NAMALWA (cell line): ENCODE data around the gene OLFM1.

ENCODE experiments used
- DNase-seq: peaks from one replicate; pipeline ENCODE4 v3.0.0-alpha.2; 2015; ENCODE audit warnings: low spot score

The OLFM1 gene

GRCh38 chr9:135087489-135087792 is at the start of gene OLFM1:
TSS of gene OLFM1 (plus strand) at chr9:135087668. CDS start at chr9:135087990, 322 bp downstream.
- DNase-seq = no peak

DNA sequence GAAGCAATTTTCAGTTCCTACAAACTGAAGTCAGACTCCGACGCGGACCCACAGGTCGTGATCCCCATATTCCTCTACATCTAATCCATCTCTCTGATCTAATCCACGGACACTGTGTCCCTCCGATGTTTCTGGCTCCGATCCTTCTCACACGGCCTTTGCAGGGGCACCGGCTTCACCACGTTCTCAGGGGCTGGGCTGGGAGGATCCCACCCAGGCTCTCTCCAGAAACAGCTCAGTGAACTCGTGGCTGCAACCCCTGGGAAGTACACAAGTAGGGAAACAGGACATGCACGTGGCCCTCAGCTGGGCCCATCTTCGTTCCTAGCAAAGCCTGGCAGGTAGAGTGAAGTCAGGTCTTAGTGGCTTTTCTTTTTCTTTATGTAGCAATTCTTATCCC is 49.1 kb upstream of the OLFM1 start:
- DNase-seq = no peak

- no peak for DNase-seq
Measured at GRCh38 chr9:135038826-135039225, 48.6 kb upstream of the OLFM1 start.

DNA sequence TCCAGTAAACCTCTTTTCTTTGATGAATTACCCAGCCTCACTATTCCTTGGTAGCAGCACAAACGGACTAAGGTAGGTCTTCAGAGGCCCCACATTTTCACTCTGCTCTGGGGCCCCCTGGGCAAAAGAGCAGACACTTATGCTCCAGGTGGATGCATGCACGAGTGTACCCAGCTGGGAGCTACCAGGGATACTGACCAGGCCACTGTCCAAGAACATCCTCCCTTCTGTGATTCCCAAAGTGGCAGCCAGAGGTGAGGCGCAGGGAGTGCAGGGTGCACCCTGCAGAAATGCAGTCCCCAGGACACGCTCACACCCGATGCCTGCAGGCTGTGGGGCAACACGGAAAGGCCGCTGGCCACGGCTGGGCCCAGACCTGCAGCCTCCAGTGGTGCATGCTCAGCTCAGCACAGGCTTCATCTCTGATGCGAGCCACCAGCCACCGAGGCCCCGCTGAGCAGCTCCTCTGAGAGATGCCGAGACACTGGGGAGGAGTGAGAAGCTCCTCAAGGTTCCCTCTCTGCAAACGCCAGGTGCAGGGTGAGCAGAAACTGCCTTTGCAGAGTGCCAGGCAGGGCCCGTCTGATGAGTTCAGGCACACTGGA is 48.1 kb upstream of the OLFM1 start:
- no peak for DNase-seq

GRCh38 chr9:135039916-135040645 is 47.4 kb upstream of the OLFM1 start:
- DNase-seq = no peak

DNA sequence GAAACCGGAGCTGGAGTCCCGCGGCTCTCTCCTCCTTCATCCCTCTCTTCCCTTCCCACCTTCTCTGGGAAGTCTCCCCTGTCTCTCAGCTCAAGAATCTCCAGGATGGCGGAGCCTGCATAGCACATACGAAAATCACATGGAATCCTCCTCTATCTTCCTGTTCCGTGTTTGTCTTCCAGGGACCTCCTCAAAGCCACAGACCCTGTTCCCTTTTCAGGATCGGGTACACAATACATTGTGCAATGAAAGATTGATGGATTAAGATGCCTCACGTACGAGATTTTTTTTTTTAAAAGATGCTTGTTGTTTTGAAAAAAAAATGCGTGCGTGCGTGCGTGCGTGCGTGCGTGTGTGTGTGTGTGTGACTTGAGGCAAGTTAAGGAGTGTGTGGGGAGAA is 46.6 kb upstream of the OLFM1 start:
- DNase-seq = no peak

DNA sequence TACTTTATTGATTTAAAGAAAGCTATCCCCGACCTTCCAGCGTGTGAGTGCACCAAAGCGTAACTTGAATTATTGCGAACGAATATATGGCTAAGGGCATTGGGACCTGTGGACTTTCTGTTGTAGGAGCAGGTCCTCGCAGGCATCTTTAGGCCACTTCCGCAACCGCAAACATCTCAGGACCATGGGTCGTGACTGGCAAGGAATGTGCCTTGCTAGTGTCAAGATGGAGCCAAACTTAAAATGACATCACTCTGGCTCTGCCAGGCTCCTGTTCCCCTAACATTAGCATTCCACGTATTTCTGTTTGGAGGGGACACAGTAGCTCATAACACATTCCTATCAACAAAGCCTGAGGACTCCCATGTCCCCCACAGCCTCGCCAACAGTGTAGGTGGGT is 44.1 kb upstream of the OLFM1 start:
- DNase-seq = no peak

GRCh38 chr9:135045264-135045927 is 42.1 kb upstream of the OLFM1 start:
- DNase-seq = no peak

- DNase-seq = no peak
Measured at GRCh38 chr9:135045928-135046738, 41.3 kb upstream of the OLFM1 start.

DNA sequence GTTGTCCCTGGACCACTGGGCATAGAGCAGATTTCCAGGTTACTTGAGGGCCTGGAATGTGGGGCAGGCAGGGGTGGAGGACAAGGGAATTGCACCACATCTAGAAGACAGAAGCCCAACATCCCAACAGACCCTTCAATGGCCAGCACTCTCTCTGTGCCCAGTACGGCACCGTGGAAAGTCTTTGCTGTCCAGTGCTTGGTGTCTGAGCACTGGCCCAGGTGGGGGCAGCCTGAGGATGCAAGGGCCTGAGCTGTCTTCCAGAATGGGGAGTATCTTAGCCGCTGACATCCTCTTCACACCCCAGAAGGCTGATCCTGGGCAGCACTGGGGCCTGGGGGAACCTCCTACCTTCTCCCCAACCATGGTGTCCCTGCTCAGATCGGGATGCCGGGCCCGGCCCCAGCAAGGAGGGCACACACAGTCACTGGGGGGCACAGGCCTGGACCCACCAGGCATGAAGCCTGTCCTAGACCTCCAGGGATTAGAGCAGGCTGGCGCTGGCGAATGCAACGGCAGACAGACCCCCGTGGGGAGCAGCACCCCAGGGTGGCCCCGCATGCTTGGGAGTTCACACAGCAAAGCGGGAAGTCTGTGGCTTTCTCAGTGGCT is 40.6 kb upstream of the OLFM1 start:
- DNase-seq = no peak

- DNase-seq = no peak
Measured at GRCh38 chr9:135047521-135047920, 39.9 kb upstream of the OLFM1 start.

GRCh38 chr9:135048046-135048757 is 39.3 kb upstream of the OLFM1 start:
- no peak for DNase-seq

- no peak for DNase-seq
Measured at GRCh38 chr9:135048758-135049444, 38.6 kb upstream of the OLFM1 start.

GRCh38 chr9:135049460-135049859 is 38.0 kb upstream of the OLFM1 start:
- no peak for DNase-seq

- DNase-seq = no peak
Measured at GRCh38 chr9:135050072-135050990, 37.1 kb upstream of the OLFM1 start.

DNA sequence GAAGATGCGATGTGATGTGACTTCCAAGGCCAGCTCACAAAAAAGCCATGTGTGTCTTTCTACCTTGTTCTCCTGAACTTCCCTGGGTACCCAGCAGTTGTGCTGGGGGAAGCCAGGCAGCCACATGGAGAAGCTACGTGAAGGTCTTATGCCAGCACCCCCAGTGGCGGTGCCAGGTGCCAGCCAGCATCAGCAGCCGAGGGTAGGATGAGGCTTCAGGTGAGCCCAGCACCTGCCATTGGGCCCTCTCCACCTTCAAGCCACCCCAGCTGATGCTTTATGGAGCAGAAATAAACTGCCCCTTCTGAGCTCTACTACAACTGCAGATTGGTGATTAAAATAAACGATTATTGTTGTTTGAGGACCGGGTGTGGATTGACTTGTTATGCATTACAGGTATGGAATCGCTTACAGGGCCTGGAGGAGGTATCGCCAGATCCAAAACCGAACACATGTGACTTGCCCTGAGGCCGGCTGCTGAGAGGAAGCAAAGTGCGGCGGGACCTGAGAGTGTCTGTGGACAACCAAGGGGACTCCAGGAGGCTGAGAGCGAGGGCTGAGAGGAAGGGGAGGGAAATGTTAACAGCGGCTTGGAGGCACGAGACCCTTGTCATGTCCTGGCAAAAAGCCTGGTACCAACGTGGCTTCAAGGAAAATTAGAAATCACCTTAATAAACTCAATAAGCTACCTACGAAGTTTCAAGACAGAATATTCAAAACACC is 36.0 kb upstream of the OLFM1 start:
- no peak for DNase-seq

DNA sequence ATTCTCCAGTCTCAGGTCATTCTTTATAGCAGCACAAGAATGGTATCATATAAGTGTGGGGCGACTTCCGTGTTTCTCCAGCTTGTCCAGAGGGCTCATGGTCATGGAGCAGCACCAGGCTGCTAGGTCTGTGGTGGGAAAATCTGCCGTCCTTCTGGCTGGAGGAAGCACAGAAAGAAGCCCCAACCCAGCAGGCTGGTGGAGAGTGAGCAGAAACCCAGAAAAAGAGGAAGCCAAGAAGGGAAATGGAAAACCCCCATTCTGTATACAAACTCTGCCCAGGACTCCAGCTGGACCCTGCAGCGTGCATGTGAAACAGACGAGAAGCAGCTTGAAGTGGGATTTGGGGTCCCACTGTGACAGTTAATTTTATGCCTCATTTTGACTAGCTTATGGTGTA is 34.3 kb upstream of the OLFM1 start:
- peak; percentile 19 for DNase-seq

DNA sequence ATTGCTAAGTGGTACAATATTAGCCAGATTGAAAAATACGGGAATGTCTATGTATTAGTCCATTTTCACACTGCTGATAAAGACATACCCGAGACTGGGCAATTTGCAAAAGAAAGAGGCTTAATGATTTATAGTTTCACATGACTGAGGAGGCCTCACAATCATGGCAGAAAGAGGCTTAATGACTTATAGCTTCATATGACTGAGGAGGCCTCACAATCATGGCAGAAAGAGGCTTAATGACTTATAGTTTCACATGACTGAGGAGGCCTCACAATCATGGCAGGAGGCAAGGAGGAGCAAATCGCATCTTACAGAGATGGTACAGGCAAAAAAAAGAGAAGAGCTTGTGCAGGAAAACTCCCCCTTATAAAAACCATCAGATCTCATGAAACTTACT is 32.3 kb upstream of the OLFM1 start:
- no peak for DNase-seq

GRCh38 chr9:135056541-135056940 is 30.9 kb upstream of the OLFM1 start:
- DNase-seq = no peak
